Activated T-helper 1 cell treated with anti-CD3 and anti-CD28 coated beads, Interleukin-12 subunit alpha, Interleukin-12 subunit beta, Interleukin-2, Interleukin-4 antibody, amounts not matched to agents 30 ng/mL and 10 ng/mL and 1 ng/mL, durations not matched to agents 14 hours and 24 hours and 36 hours (primary cell): ENCODE measurements around the gene ANKRD39. TPM values are rescaled to one million over a fixed set of nuclear protein-coding genes. Genes with fewer than 3 reads are reported as not detected.

ENCODE experiments used
- DNase-seq: peaks from one replicate; pipeline ENCODE4 v3.0.0; 2021; ENCODE audit warnings: low spot score
- H3K27ac Mint-ChIP-seq: one replicate; pipeline ENCODE4 v1.8.0; 2021; ENCODE audit warnings: mild to moderate bottlenecking, mixed read lengths
- H3K27me3 Mint-ChIP-seq: one replicate; pipeline ENCODE4 v1.8.0; 2022; ENCODE audit warnings: mild to moderate bottlenecking, moderate library complexity, mixed read lengths; ENCODE audit not compliant: insufficient read depth
- H3K36me3 Mint-ChIP-seq: one replicate; pipeline ENCODE4 v1.8.0; 2021; ENCODE audit warnings: low read depth, mixed read lengths
- H3K4me1 Mint-ChIP-seq: one replicate; pipeline ENCODE4 v1.8.0; 2021; ENCODE audit warnings: low read depth, mixed read lengths
- H3K4me3 Mint-ChIP-seq: one replicate; pipeline ENCODE4 v1.8.0; 2021; ENCODE audit warnings: mild to moderate bottlenecking, moderate library complexity, mixed read lengths
- H3K9me3 Mint-ChIP-seq: one replicate; pipeline ENCODE4 v1.8.0; 2021; ENCODE audit warnings: mixed read lengths
- intact Hi-C: fragments of 100-400 bp; cut with micrococcal nuclease; formaldehyde crosslinking; loops from one replicate; pipeline ENCODE4 v1.15.1; 2024
- total RNA-seq: library from RNA; stranded (reverse); gene quantifications from 2 replicates; pipeline ENCODE4 v1.2.3, GENCODE V29; 2022

ANKRD39 gene
- total RNA-seq, 1 donor from 2014 or later, result 41.1 TPM

DNA sequence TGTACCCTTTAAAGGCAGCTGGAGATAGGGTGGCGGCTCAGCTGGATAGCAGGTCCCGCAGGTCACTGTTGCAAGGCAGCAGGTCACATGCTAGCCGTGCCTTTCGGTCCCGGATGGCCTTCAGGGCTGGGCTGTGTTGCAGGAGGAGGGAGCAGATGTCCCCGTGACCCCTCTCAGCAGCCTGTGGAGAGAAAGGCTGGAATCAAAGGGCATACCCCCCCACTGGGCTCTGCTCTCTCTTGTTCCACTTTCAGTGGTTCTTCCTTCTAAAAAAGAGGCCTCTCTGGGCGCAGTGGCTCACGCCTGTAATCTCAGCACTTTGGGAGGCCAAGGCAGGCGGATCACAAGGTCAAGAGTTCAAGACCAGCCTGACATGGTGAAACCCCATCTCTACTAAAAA lies 9.6 kb downstream of the ANKRD39 start:
- Mint-ChIP-seq H3K4me1 (peaks cover 7% of the 10 kb centered on the region), H3K27me3 (no peaks in the 10 kb centered on the region), H3K27ac (no peak overlapping the region), H3K9me3 (no peaks in the 10 kb centered on the region), H3K36me3 (peaks cover 27% of the 10 kb centered on the region), H3K4me3 (no peak overlapping the region)
- intact Hi-C loops, result no loop called here
- DNase-seq, result no peak

GRCh38 chr2:96847586-96847985 lies 10.2 kb downstream of the ANKRD39 start:
- intact Hi-C loops, result no loop called here
- Mint-ChIP-seq H3K36me3 (peaks cover 20% of the 10 kb centered on the region), H3K9me3 (no peaks in the 10 kb centered on the region), H3K27ac (no peak overlapping the region), H3K4me1 (peaks cover 10% of the 10 kb centered on the region), H3K27me3 (no peaks in the 10 kb centered on the region), H3K4me3 (no peak overlapping the region)
- DNase-seq, result no peak

- intact Hi-C loops, result no loop called here
- Mint-ChIP-seq H3K4me3 (no peak overlapping the region), H3K36me3 (peaks cover 19% of the 10 kb centered on the region), H3K27ac (no peak overlapping the region), H3K4me1 (peaks cover 10% of the 10 kb centered on the region), H3K9me3 (no peaks in the 10 kb centered on the region), H3K27me3 (no peaks in the 10 kb centered on the region)
- DNase-seq, result no peak
Measured at GRCh38 chr2:96846825-96847224, 11.0 kb downstream of the ANKRD39 start.

GRCh38 chr2:96844405-96844808 lies 13.4 kb downstream of the ANKRD39 start:
- Mint-ChIP-seq H3K27ac (no peak overlapping the region), H3K4me3 (no peak overlapping the region), H3K27me3 (no peaks in the 10 kb centered on the region), H3K4me1 (peaks cover 10% of the 10 kb centered on the region), H3K9me3 (no peaks in the 10 kb centered on the region), H3K36me3 (peaks cover 22% of the 10 kb centered on the region)
- DNase-seq, result no peak
- intact Hi-C loops, result no loop called here

GRCh38 chr2:96843538-96844268 lies 14.1 kb downstream of the ANKRD39 start, which contains the start of gene ANKRD23:
Gene ANKRD23, minus strand, starts transcription at chr2:96844021. Its CDS starts 29 bp downstream, at chr2:96843992.
- no peaks in the 10 kb centered on the region for H3K9me3 Mint-ChIP-seq
- no peak within 1 kb of the TSS for H3K27ac Mint-ChIP-seq
- peaks cover 14% of the 10 kb centered on the region for H3K4me1 Mint-ChIP-seq
- DNase-seq, result no peak
- H3K27me3 Mint-ChIP-seq, result no peaks in the 10 kb centered on the region
- no peak within 1 kb of the TSS for H3K4me3 Mint-ChIP-seq
- intact Hi-C loops, result no loop called here
- peaks cover 22% of the 10 kb centered on the region for H3K36me3 Mint-ChIP-seq

GRCh38 chr2:96842600-96842999 lies 15.2 kb downstream of the ANKRD39 start:
- Mint-ChIP-seq H3K27ac (no peak overlapping the region), H3K4me1 (peaks cover 14% of the 10 kb centered on the region), H3K27me3 (no peaks in the 10 kb centered on the region), H3K4me3 (no peak overlapping the region), H3K9me3 (no peaks in the 10 kb centered on the region), H3K36me3 (peaks cover 18% of the 10 kb centered on the region)
- no peak for DNase-seq
- intact Hi-C loops, result no loop called here

DNA sequence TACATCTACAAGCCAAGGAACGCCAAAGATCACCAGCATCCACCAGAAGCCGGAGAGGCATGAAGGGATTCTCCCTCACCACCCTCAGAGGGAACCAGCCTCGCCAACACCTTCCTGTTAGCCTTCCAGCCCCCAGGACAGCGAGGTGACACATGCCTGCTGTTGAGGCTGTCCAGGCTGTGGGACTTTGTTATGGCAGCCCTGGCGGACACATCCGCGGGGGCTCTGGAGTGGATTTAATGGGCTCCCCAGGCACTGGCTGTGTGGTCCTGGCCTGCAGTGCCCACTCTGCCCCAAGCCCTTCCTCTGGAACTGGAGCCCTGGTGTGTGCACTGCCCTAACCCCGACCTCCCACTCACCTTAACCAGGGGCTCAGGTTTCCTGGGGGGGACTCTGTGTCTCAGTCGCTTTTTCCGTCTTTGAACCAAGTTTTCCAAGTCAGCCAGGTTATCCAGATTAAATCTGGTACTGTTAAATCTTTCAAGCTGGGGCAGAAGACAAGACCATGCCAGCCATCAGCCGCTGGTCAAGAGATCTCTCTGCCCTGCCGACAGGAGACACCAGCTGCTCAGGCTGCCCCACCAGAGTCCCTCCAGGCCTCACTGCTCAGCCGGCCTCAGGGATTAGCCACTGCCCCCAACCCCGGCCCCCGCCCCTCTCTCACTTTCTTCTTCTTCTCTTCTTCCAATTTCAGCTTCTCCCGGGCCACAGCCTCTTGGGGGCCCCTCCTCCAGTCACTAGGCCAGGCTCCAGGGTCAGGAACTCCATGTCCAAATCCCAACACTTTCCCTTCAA lies 15.9 kb downstream of the ANKRD39 start:
- DNase-seq, result no peak
- Mint-ChIP-seq H3K9me3 (no peaks in the 10 kb centered on the region), H3K4me1 (peaks cover 14% of the 10 kb centered on the region), H3K27me3 (no peaks in the 10 kb centered on the region), H3K36me3 (peaks cover 14% of the 10 kb centered on the region), H3K27ac (no peak overlapping the region), H3K4me3 (no peak overlapping the region)
- intact Hi-C loops, result no loop called here

DNA sequence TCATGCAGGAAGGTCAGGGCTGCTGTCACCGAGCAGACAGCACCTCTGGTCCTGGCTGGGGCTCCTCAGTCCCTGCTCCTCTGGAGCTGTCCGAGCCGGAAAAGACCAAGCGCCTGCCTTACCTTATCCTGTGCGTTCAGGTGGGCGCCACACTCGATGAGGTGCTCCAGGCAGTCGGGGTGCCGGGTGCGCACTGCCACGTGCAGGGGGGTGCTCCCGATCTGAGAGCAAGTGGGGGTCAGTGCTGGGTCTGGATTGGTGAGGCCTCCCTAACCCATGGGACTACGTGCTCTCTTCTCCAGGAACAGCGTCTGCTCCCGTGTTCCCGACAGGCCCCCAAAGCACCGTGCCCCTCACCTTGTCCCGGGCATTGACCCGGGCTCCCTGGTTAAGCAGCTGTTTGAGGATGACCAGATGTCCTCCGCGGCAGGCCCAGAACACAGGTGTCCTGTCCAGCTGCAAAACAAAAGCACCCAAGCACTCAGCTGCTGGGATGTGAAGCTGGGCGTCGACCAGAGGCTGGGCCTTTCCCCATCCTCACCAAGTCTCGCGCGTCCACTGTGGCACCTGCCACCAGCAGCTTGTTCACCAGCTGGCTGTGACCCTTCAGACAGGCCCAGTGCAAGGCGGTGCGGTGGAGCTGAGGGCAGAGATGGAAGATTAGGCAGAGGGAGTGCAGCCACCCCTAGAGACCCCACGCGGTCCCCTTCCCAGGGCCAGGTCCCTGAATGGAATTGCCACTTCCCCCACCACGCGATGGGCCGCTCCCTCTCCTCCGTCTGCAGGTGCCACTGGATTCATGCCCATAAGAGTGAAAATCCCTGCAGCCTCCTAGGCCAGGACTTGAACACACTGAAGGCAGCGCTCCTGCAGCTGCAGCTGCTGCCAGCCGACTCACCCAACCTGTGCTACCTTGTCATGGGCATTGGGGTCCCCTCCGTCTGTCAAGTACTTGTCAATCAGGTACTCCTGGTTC lies 17.7 kb downstream of the ANKRD39 start:
- Mint-ChIP-seq H3K27me3 (no peaks in the 10 kb centered on the region), H3K27ac (no peak overlapping the region), H3K4me3 (no peak overlapping the region), H3K36me3 (peaks cover 13% of the 10 kb centered on the region), H3K4me1 (peaks cover 14% of the 10 kb centered on the region), H3K9me3 (no peaks in the 10 kb centered on the region)
- DNase-seq, result no peak
- intact Hi-C loops, result loop anchor here (2.0 kb wide), 2 partner anchors 17 kb away; no protein-coding TSS in a partner anchor

DNA sequence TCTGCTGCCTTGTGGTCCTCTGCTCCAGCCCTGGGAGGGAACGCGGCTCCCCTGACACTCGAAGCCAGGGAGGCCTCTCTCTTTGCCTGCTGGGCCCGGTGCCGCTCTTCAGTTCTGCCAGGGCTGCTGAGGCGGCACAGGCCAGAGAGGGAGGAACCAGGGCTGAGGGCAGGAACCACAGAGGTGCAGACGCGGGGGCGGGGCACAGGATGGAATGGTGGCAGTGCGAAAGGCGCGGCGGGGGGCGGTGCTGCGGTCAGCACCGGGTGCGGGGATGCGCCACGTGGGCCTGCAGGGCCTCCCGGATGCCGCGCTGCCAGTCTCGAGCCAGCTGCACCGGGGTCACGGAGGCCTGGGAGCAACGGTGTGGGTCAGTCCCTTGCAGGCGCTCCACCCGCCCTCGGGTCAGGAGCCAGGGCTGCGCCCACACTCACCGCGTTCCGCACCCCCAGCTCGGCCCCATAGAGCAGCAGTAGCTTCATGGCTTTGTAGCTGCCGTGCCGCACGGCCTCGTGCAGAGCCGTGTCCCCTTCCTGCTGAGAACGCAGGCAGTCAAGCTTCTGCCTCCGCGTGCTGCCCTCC lies 18.4 kb downstream of the ANKRD39 start:
- H3K4me3 Mint-ChIP-seq, result peak overlapping the region; percentile 45

GRCh38 chr2:96838345-96839292 lies 19.2 kb downstream of the ANKRD39 start:
- DNase-seq, result no peak
- Mint-ChIP-seq H3K27ac (peak overlapping the region; percentile 65), H3K36me3 (peaks cover 13% of the 10 kb centered on the region), H3K4me1 (peaks cover 11% of the 10 kb centered on the region), H3K9me3 (no peaks in the 10 kb centered on the region), H3K4me3 (peak overlapping the region; percentile 45), H3K27me3 (no peaks in the 10 kb centered on the region)
- intact Hi-C loops, result loop anchor here (2.0 kb wide), 2 partner anchors 16 to 18 kb away; no protein-coding TSS in a partner anchor

More for the DNA sequence above, 18.4 kb downstream of the ANKRD39 start:
- peaks cover 13% of the 10 kb centered on the region for H3K36me3 Mint-ChIP-seq
- no peaks in the 10 kb centered on the region for H3K27me3 Mint-ChIP-seq
- H3K27ac Mint-ChIP-seq, result peak overlapping the region; percentile 65
- H3K9me3 Mint-ChIP-seq, result no peaks in the 10 kb centered on the region
- intact Hi-C loops, result loop anchor here (2.0 kb wide), 2 partner anchors 17 kb away; no protein-coding TSS in a partner anchor
- DNase-seq, result peak; percentile 74
- H3K4me1 Mint-ChIP-seq, result peaks cover 14% of the 10 kb centered on the region

- Mint-ChIP-seq H3K36me3 (peaks cover 16% of the 10 kb centered on the region), H3K4me3 (no peak overlapping the region), H3K27ac (no peak overlapping the region), H3K9me3 (no peaks in the 10 kb centered on the region), H3K27me3 (no peaks in the 10 kb centered on the region), H3K4me1 (peaks cover 4% of the 10 kb centered on the region)
- no peak for DNase-seq
- intact Hi-C loops, result no loop called here
Measured at GRCh38 chr2:96837575-96837974, 20.2 kb downstream of the ANKRD39 start.
